KG1 (cell line): Measurements from ENCODE around the gene HOXB3.

ENCODE experiments used
- DNase-seq: peaks from one replicate; lab custom pipeline; 2025; lab: John Stamatoyannopoulos, UW

Gene HOXB3

DNA sequence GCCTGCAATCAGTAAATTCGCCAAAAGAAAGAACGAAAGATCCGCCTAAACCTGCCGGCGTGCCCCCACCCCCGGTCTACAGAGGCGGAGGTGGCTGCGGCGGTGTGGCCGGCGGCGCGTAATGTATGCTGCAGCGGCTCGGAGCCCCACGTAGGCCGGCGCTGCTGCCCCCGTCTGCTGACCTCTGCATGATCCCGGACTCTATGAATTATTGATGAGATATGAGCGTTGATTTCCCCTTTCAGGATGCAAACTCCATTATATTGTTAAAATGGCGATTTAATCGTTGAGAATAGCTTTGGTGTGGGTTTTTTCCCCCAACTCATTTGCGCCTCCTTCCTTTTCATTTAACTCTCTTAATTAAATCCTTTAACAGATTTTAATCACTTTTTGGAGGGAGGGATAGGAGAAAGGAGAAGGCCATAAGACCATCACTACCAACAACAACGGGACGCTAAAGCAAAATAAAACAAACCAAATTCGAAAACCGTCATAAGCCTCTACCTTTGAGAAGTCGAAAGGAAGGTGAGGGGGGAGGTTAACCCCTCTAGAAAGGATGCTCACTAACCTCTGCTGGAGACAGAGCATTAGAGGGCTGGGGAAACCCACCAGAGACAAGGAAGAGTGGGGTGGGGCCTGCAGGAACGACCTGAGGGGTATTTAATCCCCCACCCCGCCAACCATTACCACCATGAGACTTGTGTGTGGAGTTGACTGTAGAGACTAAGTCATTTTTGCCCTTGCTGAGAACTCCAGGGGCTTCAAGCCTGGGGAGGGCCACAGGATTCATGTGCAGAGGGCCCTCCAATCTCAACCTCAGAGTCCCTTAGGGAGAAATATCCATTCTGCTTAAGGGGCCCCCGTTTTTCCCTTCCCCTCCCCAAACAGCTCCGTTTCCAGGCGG is 3.4 kb downstream of the HOXB3 start:
- DNase-seq: no peak

DNA sequence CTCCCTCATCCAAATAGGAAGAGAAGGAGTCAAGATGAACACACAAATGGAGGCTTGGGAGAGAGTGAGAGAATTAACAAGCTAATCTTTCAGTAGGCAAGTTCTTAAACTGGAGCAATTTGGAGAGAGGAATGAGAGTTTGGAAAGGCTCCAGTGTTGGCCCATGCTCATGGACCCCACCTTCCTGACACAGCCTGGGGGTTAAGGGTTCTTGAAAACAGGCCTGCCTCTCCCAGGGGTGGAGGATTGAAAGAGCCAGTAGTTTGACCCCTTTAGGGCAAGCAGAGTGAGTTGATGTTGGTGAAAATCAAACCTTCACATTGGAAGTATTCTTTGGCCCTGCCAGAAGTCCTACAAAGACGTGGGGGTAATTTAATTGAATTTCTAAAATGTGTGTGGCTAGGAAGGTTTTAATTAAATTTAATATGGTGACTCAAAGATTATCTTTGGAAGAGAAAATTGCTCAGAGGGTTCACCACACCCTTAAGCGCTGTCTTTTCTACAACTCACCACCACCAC is 5.8 kb downstream of the HOXB3 start:
- no peak for DNase-seq

DNA sequence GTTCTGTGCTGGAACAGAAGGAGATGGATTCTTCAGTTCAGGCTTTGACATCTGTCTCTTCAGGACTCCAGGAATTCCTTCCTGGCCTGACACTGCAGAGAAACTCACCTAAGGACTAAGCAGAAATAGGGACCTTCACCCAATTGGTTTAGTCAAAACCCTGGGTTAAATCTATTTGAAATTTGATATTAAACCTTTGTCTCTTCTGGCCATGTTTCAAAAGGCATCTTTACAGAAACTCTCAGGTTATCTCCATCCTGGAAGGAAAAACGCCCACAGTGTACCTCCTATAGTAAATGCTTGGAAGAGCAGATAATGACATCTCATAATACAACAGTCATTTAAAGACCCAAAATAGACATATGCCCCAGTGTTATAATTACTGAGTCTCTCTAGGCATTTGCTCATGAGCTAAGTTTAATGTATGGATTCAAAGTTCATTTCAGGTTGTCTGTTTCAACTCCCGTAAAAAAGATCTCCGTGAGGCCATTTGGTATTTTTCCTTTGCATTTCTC is 6.3 kb downstream of the HOXB3 start:
- DNase-seq: no peak

DNA sequence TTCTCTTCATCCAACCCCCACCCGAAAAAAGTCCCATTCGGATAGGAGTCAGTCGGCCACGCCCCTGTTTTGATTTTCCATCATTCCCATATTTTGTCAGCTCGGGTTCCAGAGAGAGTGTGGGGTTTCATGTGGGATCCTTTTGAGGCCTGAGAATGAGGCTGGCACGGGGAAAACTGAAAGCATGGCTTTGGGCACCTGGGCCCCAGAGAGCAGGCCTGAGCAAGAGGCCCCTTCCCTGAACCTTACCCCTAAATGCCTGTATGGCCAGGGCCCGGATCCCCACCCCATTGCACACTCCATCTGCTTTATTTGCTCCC is 7.3 kb downstream of the HOXB3 start:
- DNase-seq: no peak

DNA sequence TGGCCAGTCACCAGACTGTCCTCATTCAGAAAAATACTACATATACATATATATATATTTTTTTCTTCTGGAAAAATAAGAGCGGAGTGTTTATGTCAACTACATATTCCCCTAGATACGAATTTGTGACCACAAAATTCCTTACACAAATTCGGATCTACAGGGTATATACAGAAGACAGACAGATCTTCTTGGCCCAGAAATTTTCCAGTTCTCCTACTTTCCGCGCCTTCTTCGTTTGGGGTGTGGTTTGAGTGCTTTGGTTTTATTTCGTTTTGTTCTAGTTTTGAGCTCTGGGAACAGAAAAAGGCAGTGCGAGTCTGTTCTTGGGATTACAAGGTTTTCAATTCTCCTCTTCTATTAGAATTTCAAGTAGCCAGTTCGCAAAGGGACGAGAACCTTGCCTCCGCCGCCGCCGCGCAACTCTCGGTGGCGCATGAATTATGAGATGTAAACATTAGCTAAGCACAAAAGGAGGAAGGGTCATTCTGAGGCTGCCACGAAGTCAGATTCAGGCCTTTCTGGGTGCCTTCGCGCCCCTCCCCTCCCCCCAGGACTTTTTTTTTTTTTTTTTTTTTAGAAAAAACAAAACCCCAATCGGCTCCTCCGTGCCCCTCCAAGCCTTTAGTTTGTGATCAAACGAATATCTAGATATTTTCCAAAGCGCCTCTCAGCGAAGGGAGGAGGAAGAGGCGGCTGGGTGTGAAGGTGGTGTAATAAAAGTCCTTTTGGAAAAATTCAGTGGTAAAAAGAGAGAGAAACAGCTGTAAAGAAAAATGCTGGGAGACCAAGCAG is 10.1 kb downstream of the HOXB3 start:
- peak; percentile 45 for DNase-seq

DNA sequence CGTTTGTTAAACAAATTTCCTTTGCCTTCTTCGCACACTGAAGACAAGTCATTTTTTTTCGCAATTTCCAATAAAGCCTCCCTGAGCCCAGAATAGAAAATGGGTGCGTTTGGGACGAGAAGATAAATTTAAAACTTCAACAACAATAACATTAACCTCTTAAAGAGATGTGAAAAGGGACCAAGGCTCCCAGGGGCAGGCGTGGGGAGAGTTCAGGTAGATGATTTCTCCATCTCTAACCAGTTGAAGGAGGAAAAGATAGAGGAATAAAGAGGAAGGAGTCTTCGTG is 10.6 kb downstream of the HOXB3 start:
- DNase-seq: no peak

DNA sequence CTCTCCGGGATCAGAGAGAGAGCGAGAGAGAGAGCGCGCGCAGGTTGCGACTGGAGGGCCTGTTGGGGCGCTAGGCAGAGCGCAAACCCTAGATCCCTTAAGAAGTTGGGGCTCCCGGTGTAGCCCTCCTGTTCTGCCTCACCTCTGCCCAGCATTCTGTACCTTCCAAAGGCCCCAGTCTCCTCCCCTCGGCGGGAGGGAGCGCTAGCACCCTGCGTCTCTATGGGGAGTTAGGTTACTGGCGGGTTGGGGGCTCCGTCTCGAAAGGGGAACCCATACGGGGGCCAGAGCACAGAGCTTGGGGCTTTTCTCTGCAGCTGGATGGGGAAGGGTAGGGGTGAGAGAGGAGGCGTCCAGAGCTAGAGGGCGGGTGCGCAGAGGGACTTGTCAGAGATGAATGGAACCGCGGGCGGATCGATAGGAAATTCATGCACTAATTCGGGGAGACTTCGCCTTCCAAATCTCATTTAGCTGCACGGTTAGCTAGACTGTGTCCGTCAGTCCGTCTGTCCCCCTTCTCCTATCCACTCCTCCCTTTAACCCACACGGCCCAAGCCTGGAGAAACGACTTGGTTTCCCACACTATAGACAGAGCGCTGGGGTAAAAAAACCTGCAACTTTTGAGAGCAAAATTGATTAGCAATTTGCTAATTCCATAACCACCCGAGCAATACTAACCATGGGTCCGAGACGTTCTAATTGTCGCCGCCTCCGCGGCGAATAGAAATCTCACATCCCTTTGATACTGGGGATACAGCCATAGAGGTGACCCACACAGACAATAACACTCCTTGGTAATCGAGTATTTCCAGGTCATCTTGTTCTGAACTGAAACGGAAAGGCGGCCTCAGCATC is 11.2 kb downstream of the HOXB3 start:
- DNase-seq: no peak

DNA sequence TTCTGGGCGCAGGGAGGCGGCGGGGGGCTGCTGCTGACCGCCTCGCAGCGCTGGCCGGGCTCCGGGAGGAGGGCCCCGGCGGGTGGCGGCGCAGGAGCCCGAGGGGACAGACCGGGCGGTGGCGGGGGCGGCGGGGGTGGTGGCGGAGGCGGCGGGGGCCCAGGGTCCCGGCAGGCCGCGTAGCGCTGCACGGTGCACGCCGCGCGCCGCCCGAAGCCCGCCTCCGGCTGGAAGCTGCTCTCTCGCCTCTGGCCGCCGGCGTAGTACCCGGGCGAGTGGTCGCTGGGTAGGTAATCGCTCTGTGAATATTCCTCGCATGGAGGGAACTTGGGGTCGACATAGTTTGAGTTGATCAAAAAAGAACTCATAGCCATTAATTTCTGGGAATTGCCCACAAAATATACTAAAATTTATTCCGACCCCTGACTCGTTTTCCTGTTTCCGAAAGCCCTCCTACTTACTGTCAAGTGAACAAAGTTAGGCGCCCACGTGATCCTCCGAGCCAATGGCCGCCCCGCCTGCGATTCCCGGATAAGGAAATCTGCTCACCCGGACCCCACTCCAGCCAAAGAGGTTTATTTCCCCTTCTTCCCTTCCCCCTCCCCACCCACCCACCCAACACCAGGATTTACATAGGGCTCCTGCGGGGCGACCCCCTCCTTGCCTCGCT is 12.0 kb downstream of the HOXB3 start, which contains the start of gene HOXB4:
TSS of gene HOXB4 (minus strand) at position 405 of the 670 bp plus-strand sequence. CDS start at position 374, 31 bp downstream.
- no peak for DNase-seq

DNA sequence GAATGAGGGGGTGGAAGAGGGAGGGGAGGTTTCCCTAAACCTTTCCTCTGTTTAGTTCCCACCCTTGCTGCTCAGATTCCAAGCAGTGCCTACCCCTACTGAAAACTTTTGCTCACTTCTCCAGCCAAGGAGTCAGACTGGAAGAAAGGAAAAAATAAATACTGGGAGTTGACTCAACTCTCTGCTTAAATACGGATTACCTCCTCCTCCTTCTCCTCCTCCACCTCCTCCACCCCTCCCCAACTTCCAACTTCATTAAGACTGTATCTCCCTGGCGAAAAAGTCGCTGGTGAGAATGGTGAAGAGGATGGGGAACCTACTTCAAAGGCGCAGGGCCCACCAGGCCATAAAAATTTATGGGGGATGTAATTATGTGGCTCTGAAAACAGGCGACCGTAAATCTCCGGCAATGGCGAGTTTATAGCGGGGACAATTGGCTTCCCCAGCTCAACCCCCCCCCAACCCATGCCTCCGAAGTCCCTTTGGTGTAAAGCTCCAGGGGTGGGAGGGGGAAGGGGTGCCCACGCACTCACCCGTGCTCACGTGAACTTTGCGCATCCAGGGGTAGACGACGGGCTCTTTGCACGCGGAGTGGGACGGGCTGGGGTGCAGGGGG is 12.6 kb downstream of the HOXB3 start:
- no peak for DNase-seq

DNA sequence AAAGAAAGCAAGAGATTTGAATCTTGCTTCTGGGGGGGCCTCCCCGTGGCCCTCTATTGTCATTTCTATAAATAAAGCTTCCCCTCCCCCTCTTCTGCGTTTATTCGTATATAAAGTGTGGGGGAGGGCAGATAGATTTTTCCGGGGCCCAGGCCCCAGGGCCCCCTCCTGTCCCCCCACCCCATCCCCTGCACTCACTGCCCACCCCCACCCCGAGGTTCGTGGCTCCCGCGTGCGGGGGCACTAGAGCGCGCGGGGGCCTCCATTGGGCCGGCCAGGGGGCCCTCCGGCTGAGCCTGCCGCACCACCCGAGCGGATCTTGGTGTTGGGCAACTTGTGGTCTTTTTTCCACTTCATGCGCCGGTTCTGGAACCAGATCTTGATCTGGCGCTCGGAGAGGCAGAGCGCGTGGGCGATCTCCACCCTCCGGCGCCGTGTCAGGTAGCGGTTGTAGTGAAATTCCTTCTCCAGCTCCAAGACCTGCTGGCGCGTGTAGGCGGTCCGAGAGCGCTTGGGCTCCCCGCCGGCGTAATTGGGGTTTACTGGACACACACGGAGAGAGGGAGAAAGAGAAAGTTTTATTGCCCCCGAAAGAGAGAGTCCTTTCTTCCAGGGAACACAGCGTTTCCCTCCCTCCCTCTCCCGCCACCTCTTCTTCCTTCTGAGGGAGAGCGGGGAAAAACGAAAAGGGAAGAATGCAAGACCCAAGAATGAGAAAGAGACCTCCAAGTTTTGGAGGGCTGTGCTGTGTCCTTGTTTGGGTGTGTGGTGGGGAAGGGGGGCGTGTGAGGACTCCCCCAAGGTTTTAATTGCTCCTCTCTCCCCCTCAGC is 13.3 kb downstream of the HOXB3 start:
- no peak for DNase-seq

DNA sequence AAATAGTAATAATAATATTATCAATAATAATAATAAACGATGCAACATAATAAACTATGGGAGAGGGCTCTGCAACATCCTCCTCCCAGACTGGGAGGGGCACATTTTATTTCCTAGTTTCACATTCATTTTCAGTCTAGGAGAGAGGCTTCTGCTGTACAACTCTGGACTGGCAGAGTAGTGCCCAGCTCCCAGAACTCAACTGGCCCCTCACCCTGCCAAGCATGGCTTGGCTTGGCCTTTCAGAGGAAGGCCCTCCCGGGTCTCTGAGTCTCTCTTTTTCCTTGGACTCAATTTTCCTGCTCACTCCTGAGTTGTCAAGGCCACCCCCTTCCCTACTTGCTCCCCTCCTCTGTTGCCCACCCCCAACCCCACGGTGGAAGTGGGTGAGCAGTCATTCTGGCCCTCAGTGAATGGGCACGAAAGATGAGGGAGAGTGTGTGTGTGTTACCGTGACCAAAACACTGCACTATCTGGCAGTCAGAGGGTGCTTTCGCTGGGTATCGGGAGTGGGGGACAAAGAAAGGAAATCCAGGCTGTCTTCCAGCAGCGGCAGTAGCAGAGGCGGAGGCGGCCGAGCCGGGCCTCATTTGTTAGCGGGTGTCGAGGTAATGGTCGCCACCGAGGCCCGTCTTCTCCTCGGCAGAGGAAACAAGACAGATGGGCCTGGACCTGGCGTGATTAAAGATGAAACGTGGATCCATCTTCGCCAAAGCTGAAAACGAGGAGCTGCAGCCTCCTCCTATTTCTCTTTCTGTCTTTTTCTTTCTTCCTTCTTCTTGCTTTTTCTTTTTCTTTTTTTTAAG is 14.2 kb downstream of the HOXB3 start:
- DNase-seq: no peak

DNA sequence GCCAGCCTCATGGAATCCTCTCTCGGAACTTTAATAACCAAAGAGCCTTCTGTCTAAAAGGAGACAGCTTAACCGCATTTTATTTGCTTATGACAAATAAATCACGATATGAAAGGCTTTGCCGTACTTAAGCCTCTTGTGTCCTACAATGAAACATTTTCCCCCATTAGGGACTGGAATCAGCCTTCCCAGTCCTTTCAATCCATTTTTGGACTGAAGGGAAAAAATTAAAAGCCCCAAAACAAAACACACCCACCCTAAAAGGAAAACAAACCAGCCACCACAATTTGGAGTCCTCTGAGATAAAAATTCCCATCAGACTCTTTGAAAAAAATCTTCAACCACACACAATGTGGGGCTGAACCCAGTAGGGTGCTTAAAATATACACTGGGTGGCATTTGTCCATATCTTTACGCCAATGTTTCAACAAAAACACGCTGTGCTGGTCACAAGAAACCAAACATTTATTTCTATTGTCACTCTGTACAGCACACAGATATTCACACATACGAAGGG is 14.9 kb downstream of the HOXB3 start:
- DNase-seq: no peak

DNA sequence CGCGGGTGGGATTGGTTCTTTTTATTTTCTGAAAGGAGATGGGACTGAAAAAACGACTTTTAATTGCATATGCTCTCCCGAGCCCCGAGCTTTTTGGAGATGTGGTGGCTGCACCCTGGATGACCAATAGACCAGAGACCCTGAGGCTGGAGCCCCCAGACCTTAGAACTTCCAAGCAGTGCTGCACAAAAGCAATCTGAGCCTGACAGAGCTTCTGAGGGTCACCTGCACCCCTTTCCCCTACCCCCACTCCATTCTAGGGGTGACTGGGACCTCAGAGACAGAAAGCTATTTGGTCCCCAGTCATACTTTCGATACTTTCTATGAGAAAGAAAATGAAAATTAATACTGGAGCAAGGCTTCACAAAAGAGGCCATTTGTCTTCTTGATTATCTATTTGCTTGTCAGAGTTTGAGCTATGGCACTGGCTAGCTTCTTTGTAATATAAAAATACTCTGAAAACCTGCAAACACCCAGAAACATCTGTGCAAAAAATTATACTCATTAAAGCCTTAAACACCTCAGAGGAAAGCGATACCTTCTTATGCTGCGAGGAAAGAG is 15.5 kb downstream of the HOXB3 start:
- DNase-seq: no peak

DNA sequence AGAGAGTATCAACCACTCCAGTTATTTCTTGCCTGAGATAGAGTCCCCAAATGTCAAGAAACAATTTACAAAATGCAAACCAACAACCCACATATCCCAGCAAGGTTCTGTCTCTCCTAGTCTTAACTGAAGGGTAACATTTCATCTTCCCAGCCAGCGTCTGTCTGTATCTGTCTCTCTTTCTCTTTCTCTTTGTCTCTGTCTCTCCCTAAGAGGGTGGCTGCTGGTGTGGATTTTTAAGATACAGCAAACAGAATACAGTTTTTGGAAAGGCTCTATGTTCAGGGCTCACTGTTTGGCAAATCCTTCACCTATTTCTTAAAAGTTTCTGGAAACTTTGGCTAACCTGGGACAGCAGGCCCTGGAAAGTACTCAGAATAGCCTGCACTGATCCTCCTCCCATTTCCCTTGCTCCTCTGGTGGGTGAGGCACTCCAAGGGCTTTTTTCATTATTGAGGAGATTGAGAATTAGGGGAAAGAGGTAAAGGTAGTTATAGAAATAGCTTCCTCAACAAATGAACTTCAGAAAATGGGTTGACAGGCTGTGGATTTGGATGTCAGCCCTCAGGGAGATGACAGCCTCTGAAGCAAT is 18.1 kb downstream of the HOXB3 start:
- no peak for DNase-seq

DNA sequence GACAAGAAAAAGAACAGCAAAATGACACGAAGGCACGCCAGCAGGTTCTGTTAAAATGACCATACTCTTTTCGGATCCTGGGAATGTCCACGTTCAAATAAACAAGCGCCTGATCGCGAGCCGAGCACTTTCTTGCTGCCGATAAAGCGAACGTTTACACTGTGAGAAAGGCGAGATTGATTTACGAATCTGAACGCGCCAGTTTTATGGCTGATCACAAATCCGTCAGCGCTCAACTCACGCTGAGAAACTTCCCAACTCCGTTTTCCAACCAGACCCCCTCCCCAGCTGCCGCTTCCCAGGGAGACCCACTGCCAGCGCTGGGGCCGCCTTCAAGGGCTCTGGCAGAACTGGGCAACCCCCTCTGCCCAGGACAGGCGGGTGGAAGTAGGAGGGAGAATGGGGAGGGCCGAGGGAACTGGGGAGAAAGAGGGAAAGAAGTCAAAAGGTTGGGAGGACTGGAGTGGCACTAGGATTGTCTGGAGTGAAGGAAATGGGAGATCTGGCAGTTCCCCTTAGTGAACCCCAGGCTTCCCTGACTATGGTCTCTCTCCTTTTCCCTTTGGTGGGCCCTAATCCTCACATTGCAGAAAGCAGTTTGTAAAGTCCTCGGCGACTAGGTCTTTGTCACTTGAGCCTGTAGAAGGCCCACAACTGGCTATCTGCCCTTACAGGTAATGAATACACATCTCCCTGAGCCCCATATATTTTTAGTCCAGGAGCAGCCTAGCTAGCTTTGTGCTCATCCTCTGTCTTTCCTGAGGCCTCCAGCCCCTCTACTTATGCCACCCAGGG is 18.8 kb downstream of the HOXB3 start:
- DNase-seq: no peak

DNA sequence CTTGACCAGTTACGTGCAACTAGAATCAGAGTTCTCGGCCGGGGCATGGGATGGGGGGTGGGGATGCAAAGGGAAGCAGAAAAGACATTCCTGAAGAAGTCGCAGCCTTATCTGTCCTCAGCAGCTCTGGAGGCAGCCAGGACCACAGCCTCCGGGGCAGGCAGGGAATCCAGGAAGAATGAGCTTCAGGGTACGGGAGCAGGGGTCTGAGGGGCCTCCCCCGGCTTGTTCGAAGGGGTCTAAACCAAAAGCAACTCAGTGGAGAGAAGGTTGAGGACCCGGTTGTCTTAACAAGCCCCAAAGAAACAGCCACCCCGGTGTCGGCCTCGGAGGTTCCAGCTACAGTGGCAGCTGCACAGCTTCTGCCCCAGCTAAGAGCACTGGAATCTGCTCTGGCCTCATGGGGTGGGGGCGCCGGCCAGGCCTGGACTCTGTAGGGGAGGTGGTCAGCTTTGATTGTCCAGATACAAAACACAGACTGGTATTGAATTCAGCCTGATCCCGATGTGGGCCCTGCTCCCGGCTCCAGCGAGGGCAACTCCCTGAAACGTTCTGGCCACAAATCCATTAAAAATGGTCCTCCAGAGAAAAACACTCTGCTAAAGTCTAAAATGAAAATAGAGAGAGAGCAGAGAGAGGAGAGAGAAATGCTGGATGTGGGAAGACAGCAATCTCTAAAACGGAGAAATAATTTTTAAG is 19.6 kb downstream of the HOXB3 start:
- no peak for DNase-seq
